Astrocyte of the spinal cord (primary cell): Measurements from ENCODE around the gene CFAP69.
A peak's percentile ranks its signal among the peaks of the same experiment; 100 is the strongest.

Experiments
- DNase-seq: peaks from one replicate; pipeline ENCODE4 v3.0.0; 2011; ENCODE audit warnings: low read depth, low spot score
- H3K4me3 ChIP-seq: 2 replicates; pipeline ENCODE4 v1.5.1; 2011; ENCODE audit warnings: low read depth, mild to moderate bottlenecking, low read length, moderate library complexity
- in situ Hi-C: cut with HindIII; loops from 2 replicates; pipeline ENCODE4 v1.10.0; 2017; ENCODE audit warnings: low sequenced_read_pairs
- TF ChIP-seq, protein P1 (sequence below): IDR thresholded peaks from 2 replicates; pipeline ENCODE4 v1.5.1; 2012; ENCODE audit warnings: low read depth, mild to moderate bottlenecking, low read length, inconsistent platforms

Gene CFAP69

DNA sequence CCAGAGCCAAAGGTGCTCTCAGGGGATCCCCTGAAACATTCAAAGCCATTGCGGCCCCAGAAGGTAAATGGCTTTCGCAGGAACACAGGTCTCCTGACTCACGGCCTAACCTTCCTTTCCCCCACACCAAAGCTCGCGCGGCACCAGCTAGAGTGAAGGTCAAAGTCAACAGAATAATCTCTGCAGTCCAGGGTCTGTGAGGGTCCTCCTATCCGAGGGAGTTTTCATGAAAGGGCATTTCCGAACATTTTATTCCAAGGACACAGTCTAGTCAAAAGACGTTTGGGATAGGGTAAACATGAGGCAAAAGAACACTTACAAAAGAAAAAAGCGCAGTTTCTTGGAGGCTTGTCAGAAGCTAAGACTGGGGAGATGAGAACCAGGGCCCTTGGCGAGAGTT, 34.0 kb upstream of the CFAP69 start:
- TF ChIP-seq, protein P1, sequence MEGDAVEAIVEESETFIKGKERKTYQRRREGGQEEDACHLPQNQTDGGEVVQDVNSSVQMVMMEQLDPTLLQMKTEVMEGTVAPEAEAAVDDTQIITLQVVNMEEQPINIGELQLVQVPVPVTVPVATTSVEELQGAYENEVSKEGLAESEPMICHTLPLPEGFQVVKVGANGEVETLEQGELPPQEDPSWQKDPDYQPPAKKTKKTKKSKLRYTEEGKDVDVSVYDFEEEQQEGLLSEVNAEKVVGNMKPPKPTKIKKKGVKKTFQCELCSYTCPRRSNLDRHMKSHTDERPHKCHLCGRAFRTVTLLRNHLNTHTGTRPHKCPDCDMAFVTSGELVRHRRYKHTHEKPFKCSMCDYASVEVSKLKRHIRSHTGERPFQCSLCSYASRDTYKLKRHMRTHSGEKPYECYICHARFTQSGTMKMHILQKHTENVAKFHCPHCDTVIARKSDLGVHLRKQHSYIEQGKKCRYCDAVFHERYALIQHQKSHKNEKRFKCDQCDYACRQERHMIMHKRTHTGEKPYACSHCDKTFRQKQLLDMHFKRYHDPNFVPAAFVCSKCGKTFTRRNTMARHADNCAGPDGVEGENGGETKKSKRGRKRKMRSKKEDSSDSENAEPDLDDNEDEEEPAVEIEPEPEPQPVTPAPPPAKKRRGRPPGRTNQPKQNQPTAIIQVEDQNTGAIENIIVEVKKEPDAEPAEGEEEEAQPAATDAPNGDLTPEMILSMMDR: no peak
- peak overlapping the region; percentile 47 for H3K4me3 ChIP-seq
- DNase-seq: no peak
- in situ Hi-C loops: no loop called here

DNA sequence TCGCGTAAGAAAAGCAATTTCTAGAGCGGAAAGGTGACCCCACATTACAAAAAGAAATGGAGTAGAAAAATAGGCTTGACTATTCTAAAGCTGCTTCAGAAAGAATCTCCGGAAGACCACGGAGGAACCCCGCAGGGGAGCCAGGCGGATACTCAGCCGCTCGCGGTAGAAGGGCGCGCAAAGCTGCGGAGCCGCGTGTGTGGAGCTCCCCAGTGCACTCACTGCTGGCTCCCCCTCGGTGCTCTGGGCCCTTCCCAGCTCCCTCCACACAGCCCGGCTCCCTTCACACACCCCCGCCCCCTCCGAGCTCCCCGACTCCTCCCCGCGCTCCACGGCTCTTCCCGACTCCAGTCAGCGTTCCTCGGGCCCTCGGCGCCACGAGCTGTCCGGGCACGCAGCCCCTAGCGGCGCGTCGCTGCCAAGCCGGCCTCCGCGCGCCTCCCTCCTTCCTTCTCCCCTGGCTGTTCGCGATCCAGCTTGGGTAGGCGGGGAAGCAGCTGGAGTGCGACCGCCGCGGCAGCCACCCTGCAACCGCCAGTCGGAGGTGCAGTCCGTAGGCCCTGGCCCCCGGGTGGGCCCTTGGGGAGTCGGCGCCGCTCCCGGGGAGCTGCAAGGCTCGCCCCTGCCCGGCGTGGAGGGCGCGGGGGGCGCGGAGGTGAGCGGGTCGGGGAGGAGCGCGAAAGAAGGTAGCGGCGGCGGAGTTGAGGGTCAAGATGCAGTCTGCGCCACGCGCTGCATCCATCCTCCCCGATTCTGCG, 33.4 kb upstream of the CFAP69 start, which contains the start of gene STEAP2:
Gene STEAP2 (plus strand): TSS at position 350 of the 758 bp plus-strand sequence. CDS start 13,343 bp downstream, outside the sequence.
- in situ Hi-C loops: no loop called here
- TF ChIP-seq, protein P1: peak; percentile 59
- peak; percentile 91 for DNase-seq
- peak within 1 kb of the TSS; percentile 47 for H3K4me3 ChIP-seq

DNA sequence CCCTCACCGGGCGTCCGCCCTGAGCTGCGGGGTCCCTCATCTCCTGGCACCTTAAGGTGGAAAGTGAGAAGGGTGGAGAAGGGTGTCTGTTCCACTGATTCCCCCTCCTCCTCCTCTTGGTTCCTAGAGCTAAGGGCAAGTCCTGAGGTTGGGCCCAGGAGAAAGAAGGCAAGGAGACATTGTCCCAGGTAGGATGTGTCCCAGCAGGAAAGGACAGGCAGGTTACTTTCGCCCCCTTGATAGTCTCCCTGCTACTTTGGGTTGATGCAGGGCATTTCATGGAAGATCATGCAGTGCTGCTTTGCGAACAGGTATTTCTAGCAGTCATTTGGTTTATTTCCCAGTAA, 32.9 kb upstream of the CFAP69 start:
- in situ Hi-C loops: no loop called here
- peak; percentile 12 for DNase-seq
- H3K4me3 ChIP-seq: peak overlapping the region; percentile 47
- TF ChIP-seq, protein P1: no peak

DNA sequence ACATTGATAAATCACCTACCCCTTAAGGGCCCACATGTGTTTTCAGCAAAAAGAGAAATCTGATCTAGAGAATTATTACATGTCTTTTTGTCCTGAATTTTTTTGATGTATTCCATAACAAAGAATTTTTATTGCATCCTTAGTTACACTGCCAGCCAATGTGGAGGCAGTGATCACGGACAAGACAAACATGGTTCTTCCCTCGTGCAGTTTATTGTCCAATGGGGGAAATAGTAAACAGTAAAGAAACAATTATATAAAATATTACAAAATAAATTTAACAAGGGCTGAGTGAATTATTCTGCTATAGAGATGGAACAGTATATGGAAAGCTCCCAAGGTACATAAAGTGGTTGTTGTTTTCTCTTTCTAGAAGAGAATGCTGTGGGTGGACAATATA, 31.5 kb upstream of the CFAP69 start:
- DNase-seq: no peak
- TF ChIP-seq, protein P1: no peak
- no peak overlapping the region for H3K4me3 ChIP-seq
- in situ Hi-C loops: no loop called here

DNA sequence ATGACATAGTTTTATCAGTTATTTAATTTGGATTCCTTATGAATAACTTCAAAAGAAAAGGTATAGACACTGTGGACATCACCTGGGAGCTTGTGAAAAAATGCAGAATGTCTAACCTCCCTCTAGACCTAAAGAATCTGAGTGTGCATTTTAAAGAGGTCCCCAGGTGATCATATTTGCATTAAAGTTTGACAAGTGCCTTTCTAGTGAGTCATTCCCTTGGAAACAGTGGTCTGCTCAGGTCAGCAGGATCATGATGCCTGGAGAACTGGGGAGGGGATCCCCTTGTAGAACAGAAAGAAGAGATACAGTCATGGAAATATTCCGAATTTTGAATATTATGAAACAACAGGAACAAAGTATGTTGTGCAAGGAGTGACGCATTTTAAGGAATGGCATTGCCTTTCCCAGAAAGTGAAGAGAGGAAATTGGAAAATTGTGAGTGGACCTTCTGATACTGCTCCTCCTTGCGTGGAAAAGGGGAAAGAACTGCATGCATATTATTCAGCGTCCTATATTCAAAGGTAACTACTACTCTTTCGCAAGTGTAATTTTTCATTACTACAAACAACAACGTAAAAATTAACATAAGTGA, 28.8 kb upstream of the CFAP69 start:
- in situ Hi-C loops: no loop called here
- no peak overlapping the region for H3K4me3 ChIP-seq
- TF ChIP-seq, protein P1: no peak
- no peak for DNase-seq

DNA sequence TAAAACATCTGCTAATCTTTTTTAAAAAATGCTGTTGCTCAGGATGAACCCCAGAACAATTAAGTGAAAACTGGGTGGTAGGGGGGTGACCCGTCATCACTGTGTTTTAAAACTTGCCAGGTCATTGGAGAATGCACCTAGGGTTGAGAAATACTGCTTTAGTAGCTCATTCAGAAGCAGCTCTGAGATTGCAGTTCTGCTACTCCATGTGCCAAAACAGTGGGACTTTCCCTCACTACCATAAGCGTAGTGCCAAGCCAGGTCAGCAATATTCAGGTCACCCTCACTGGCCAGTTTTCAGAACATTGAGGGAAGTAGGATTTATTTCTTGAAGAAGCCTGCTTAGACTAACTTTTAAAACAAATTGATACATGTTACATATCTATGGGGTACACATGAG, 28.2 kb upstream of the CFAP69 start:
- TF ChIP-seq, protein P1: no peak
- no peak overlapping the region for H3K4me3 ChIP-seq
- no peak for DNase-seq
- in situ Hi-C loops: no loop called here
